MCF 10A (cell line): ENCODE results near the gene GMDS. TPM values are rescaled to one million over a fixed set of nuclear protein-coding genes. Genes with fewer than 3 reads are reported as not detected.

Source experiments
- BruUV-seq: library from RNA; stranded (reverse); fragments of 400-500 nt; replicated peaks from 2 replicates; lab custom pipeline; 2021; lab: Mats Ljungman, UMichigan
- CTCF ChIA-PET: fragments of 300-600 bp; sonication (Branson Sonifier 250); formaldehyde crosslinking; extraction: SDS; loops from one replicate; lab custom pipeline; 2021; ENCODE audit warnings: antibody characterized with exemption, inconsistent platforms; lab: Yijun Ruan, JAX
- POLR2A ChIA-PET: fragments of 300-600, 350-650 bp; sonication (Branson Sonifier 250); formaldehyde crosslinking; extraction: SDS; loops from one replicate; lab custom pipeline; 2020; ENCODE audit warnings: antibody characterized with exemption, inconsistent platforms; lab: Yijun Ruan, JAX
- DNase-seq: peaks from one replicate; pipeline ENCODE4 v3.0.0-alpha.2; 2018; ENCODE audit not compliant: unreplicated experiment
- H3K27ac Mint-ChIP-seq: one replicate; pipeline ENCODE4 v1.8.0; 2022; ENCODE audit warnings: mild to moderate bottlenecking, low read depth, mixed read lengths; ENCODE audit not compliant: unreplicated experiment
- H3K27me3 Mint-ChIP-seq: one replicate; pipeline ENCODE4 v1.8.0; 2022; ENCODE audit warnings: mixed read lengths; ENCODE audit not compliant: insufficient read depth, unreplicated experiment
- H3K36me3 Mint-ChIP-seq: one replicate; pipeline ENCODE4 v1.8.0; 2022; ENCODE audit warnings: mild to moderate bottlenecking, moderate library complexity, mixed read lengths; ENCODE audit not compliant: insufficient read depth, unreplicated experiment
- H3K4me1 Mint-ChIP-seq: one replicate; pipeline ENCODE4 v1.8.0; 2022; ENCODE audit warnings: mixed read lengths; ENCODE audit not compliant: insufficient read depth, unreplicated experiment
- H3K4me3 Mint-ChIP-seq: one replicate; pipeline ENCODE4 v1.8.0; 2022; ENCODE audit warnings: mild to moderate bottlenecking, moderate library complexity, mixed read lengths; ENCODE audit not compliant: unreplicated experiment
- H3K9me3 Mint-ChIP-seq: one replicate; pipeline ENCODE4 v1.8.0; 2022; ENCODE audit warnings: mixed read lengths; ENCODE audit not compliant: unreplicated experiment
- CTCF ChIP-seq: fragments of 200-600 bp; IDR thresholded peaks from one replicate; pipeline ENCODE4 v1.8.0; 2022; ENCODE audit warnings: antibody characterized with exemption, mild to moderate bottlenecking; ENCODE audit not compliant: unreplicated experiment
- intact Hi-C: fragments of 100-400 bp; cut with micrococcal nuclease; formaldehyde crosslinking; loops from 2 replicates; pipeline ENCODE4 v1.14.1; 2022
- total RNA-seq: library from RNA; stranded (reverse); gene quantifications from 2 replicates; pipeline ENCODE4 v1.2.3, GENCODE V29; 2022

GMDS gene
- total RNA-seq, 1 experiment from 2014 or later, result 24.9 TPM

GRCh38 chr6:1633366-1634021 lies 611.9 kb downstream of the GMDS start:
- CTCF ChIA-PET, result no interaction called here

GRCh38 chr6:1631251-1631650 lies 614.2 kb downstream of the GMDS start:
- intact Hi-C loops, result no loop called here
- no peak overlapping the region for H3K4me3 Mint-ChIP-seq
- H3K27ac Mint-ChIP-seq, result no peak overlapping the region
- no peaks in the 10 kb centered on the region for H3K27me3 Mint-ChIP-seq
- POLR2A ChIA-PET, result no interaction called here
- no peaks in the 10 kb centered on the region for H3K9me3 Mint-ChIP-seq
- CTCF ChIA-PET, result no interaction called here
- no peak for TF ChIP-seq CTCF
- DNase-seq, result no peak
- H3K36me3 Mint-ChIP-seq, result no peaks in the 10 kb centered on the region
- no TSS peak for BruUV-seq
- H3K4me1 Mint-ChIP-seq, result peaks cover 4% of the 10 kb centered on the region

More at GRCh38 chr6:1633366-1634021, 611.9 kb downstream of the GMDS start:
- BruUV-seq, result no TSS peak
- Mint-ChIP-seq H3K27me3 (no peaks in the 10 kb centered on the region), H3K4me1 (peaks cover 23% of the 10 kb centered on the region), H3K4me3 (no peak overlapping the region), H3K36me3 (no peaks in the 10 kb centered on the region), H3K9me3 (no peaks in the 10 kb centered on the region), H3K27ac (no peak overlapping the region)
- POLR2A ChIA-PET, result no interaction called here
- no peak for DNase-seq
- TF ChIP-seq CTCF, result no peak
- intact Hi-C loops, result no loop called here

GRCh38 chr6:1630771-1631217 lies 614.6 kb downstream of the GMDS start:
- Mint-ChIP-seq H3K27ac (no peak overlapping the region), H3K4me3 (no peak overlapping the region), H3K9me3 (no peaks in the 10 kb centered on the region), H3K4me1 (no peaks in the 10 kb centered on the region), H3K36me3 (no peaks in the 10 kb centered on the region), H3K27me3 (no peaks in the 10 kb centered on the region)
- no peak for TF ChIP-seq CTCF
- CTCF ChIA-PET, result no interaction called here
- no TSS peak for BruUV-seq
- intact Hi-C loops, result no loop called here
- no peak for DNase-seq
- POLR2A ChIA-PET, result no interaction called here

GRCh38 chr6:1630212-1630770 lies 615.1 kb downstream of the GMDS start:
- no peak for TF ChIP-seq CTCF
- intact Hi-C loops, result no loop called here
- no peaks in the 10 kb centered on the region for H3K36me3 Mint-ChIP-seq
- no peaks in the 10 kb centered on the region for H3K4me1 Mint-ChIP-seq
- no TSS peak for BruUV-seq
- no peaks in the 10 kb centered on the region for H3K27me3 Mint-ChIP-seq
- CTCF ChIA-PET, result no interaction called here
- no peak overlapping the region for H3K4me3 Mint-ChIP-seq
- H3K27ac Mint-ChIP-seq, result no peak overlapping the region
- DNase-seq, result no peak
- POLR2A ChIA-PET, result no interaction called here
- H3K9me3 Mint-ChIP-seq, result no peaks in the 10 kb centered on the region
